NT2/D1 (cell line): Measurements from ENCODE around the gene SNTG2.

Experiments
- YY1 ChIP-seq: IDR thresholded peaks from 2 replicates; pipeline ENCODE4 v1.6.1; 2011; ENCODE audit not compliant: insufficient read length, insufficient read depth
- ZNF274 ChIP-seq: IDR thresholded peaks from 2 replicates; pipeline ENCODE4 v1.6.1; 2011; ENCODE audit warnings: mild to moderate bottlenecking, low read depth, low read length

DNA sequence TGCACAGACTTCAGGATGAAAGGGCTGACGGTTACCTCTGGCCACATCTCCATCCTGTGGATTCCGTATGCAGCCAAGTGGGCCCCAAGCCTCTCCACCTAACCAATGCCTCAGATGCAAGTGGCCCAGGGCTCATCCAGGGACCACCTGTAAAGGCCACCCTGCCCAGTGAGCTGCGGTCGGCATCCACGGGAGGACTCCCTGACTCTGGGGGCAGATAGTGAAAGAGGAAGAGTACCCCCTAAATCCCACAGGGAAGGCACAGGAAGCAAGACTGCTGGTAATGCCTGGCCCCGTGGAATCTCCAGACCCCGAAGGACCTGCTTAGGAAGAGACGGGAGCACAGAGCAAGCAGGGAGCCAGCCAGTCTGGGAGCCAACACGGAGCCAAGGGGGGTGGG, 451.4 kb downstream of the SNTG2 start:
- no peak for TF ChIP-seq ZNF274
- TF ChIP-seq YY1, result no peak
